Measurements from ENCODE around the gene UBL3.

The UBL3 gene

GRCh38 chr13:29857085-29857484, 6.7 kb upstream of the UBL3 start:
- DNase-seq = no peak

- DNase-seq = no peak
Measured at GRCh38 chr13:29856426-29856825, 6.0 kb upstream of the UBL3 start.

GRCh38 chr13:29855784-29856183, 5.4 kb upstream of the UBL3 start:
- DNase-seq = no peak

GRCh38 chr13:29855009-29855408, 4.6 kb upstream of the UBL3 start:
- no peak for DNase-seq

- DNase-seq = no peak
Measured at GRCh38 chr13:29853131-29853530, 2.7 kb upstream of the UBL3 start.

GRCh38 chr13:29852472-29853054, 2.1 kb upstream of the UBL3 start:
- no peak for DNase-seq

- DNase-seq = peak in 46 of 51 donors; percentile 3 to 94 (median 60)
Measured at GRCh38 chr13:29849731-29850212, 645 bp downstream of the UBL3 start.

- DNase-seq = peak in 16 of 51 donors; percentile 3 to 80 (median 27)
Measured at GRCh38 chr13:29849071-29849631, 1.3 kb downstream of the UBL3 start.

- peak in 22 of 51 donors; percentile 2 to 76 (median 16) for DNase-seq
Measured at GRCh38 chr13:29847501-29847983, 2.9 kb downstream of the UBL3 start.

- no peak for DNase-seq
Measured at GRCh38 chr13:29846475-29847256, 3.8 kb downstream of the UBL3 start.

- DNase-seq = peak in 1 of 51 donors; percentile 37
Measured at GRCh38 chr13:29845440-29846056, 4.9 kb downstream of the UBL3 start.

- no peak for DNase-seq
Measured at GRCh38 chr13:29844441-29844840, 6.0 kb downstream of the UBL3 start.

- DNase-seq = no peak
Measured at GRCh38 chr13:29840585-29840984, 9.8 kb downstream of the UBL3 start.

GRCh38 chr13:29835280-29836061, 14.9 kb downstream of the UBL3 start:
- no peak for DNase-seq

- no peak for DNase-seq
Measured at GRCh38 chr13:29832761-29833298, 17.6 kb downstream of the UBL3 start.

- DNase-seq = no peak
Measured at GRCh38 chr13:29830000-29830399, 20.4 kb downstream of the UBL3 start.

- DNase-seq = no peak
Measured at GRCh38 chr13:29819143-29819542, 31.3 kb downstream of the UBL3 start.

GRCh38 chr13:29817604-29818378, 32.6 kb downstream of the UBL3 start:
- no peak for DNase-seq

- no peak for DNase-seq
Measured at GRCh38 chr13:29816715-29817114, 33.7 kb downstream of the UBL3 start.

GRCh38 chr13:29815336-29815735, 35.1 kb downstream of the UBL3 start:
- DNase-seq = no peak

All from hypothalamus (tissue), 51 donors.